GM13977 (cell line): ENCODE measurements around the gene AGAP1.

ENCODE experiments used
- DNase-seq: peaks from one replicate; pipeline ENCODE4 v3.0.0; 2012; ENCODE audit warnings: low spot score
- CTCF ChIP-seq: IDR thresholded peaks from 2 replicates; pipeline ENCODE4 v1.5.1; 2012; ENCODE audit warnings: mild to moderate bottlenecking, control low read depth; ENCODE audit not compliant: insufficient read depth; ENCODE audit errors: extremely low read depth, missing control alignments
- in situ Hi-C: fragments of 300-500 bp; cut with MboI; formaldehyde crosslinking; loops from one replicate; pipeline ENCODE4 v1.12.0; 2022; ENCODE audit warnings: low sequenced_read_pairs, low pct_unique_long_range_greater_than_20kb, mixed read lengths, inconsistent platforms; ENCODE audit not compliant: unreplicated experiment

AGAP1 gene

GRCh38 chr2:235799281-235799680 is 305.4 kb downstream of the AGAP1 start:
- no peak for DNase-seq
- no peak for TF ChIP-seq CTCF
- in situ Hi-C loops = loop anchor here (25.0 kb wide), 1 partner anchor 388 kb away; no protein-coding TSS in a partner anchor

GRCh38 chr2:235802542-235802941 is 308.7 kb downstream of the AGAP1 start:
- in situ Hi-C loops = no loop called here

GRCh38 chr2:235803028-235803427 is 309.2 kb downstream of the AGAP1 start:
- DNase-seq = no peak
- in situ Hi-C loops = no loop called here

More at GRCh38 chr2:235802542-235802941, 308.7 kb downstream of the AGAP1 start:
- DNase-seq = no peak
- TF ChIP-seq CTCF = no peak

GRCh38 chr2:235804676-235805075 is 310.8 kb downstream of the AGAP1 start:
- in situ Hi-C loops = no loop called here
- DNase-seq = no peak
- no peak for TF ChIP-seq CTCF

More at GRCh38 chr2:235803028-235803427, 309.2 kb downstream of the AGAP1 start:
- no peak for TF ChIP-seq CTCF

GRCh38 chr2:235806986-235807750 is 313.3 kb downstream of the AGAP1 start:
- in situ Hi-C loops = no loop called here
- TF ChIP-seq CTCF = no peak
- no peak for DNase-seq

- TF ChIP-seq CTCF = no peak
- DNase-seq = no peak
- in situ Hi-C loops = no loop called here
Measured at GRCh38 chr2:235808366-235808765, 314.5 kb downstream of the AGAP1 start.

- no peak for DNase-seq
- in situ Hi-C loops = no loop called here
- TF ChIP-seq CTCF = no peak
Measured at GRCh38 chr2:235810252-235810651, 316.4 kb downstream of the AGAP1 start.
